Measurements from ENCODE around the gene OAS2.

Gene OAS2

GRCh38 chr12:112939761-112940381 is 38.4 kb upstream of the OAS2 start:
- Histone ChIP-seq H3K27ac (ENCODE audit: low read length) (no peak overlapping the region), H3K9me3 (ENCODE audit: control insufficient read depth, insufficient read depth, low read length) (no peaks in the 10 kb centered on the region), H3K4me3 (ENCODE audit: low read length) (no peak overlapping the region), H3K36me3 (ENCODE audit: control insufficient read depth, insufficient read depth, low read length) (no peaks in the 10 kb centered on the region), H3K4me1 (ENCODE audit: control insufficient read depth, insufficient read depth, low read length) (no peaks in the 10 kb centered on the region), H3K27me3 (ENCODE audit: control insufficient read depth, insufficient read depth, low read length) (peaks cover 3% of the 10 kb centered on the region; the same call in 1 of the 2 replicates)
- WGBS (ENCODE audit: insufficient coverage, insufficient read length) = no CpG with 5 or more reads among the region's 7 CpGs
- DNase-seq (ENCODE audit: low read depth, low spot score) = no peak

DNA sequence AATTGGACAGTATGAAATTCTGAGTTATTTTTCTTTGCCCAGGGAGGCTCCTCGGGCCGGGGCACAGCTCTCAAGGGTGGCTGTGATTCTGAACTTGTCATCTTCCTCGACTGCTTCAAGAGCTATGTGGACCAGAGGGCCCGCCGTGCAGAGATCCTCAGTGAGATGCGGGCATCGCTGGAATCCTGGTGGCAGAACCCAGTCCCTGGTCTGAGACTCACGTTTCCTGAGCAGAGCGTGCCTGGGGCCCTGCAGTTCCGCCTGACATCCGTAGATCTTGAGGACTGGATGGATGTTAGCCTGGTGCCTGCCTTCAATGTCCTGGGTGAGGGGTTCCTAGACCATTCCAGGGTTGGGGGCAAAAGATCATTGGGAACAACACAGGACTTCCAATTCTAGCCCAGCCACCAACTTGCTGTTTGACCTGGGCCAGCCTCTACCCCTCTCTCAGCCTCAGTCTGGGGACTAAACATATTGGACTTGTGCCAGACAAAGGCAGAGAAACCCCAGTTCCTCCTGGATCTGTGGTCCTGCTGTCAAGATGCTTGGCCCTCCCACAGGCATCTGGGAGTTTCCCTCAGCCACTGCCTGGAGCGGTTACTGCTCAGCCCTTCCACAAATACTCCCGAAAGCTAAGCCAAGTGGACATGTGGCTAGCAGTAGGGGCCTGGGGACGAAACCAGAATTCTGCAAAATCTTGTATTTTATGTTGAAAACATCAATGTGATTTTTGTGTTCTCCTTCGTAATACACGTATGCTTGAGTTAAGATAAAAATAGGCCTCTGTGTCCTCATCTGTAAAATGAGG is 36.6 kb upstream of the OAS2 start:
- Histone ChIP-seq H3K4me3 (ENCODE audit: low read length) (no peak overlapping the region), H3K4me1 (ENCODE audit: control insufficient read depth, insufficient read depth, low read length) (no peaks in the 10 kb centered on the region), H3K36me3 (ENCODE audit: control insufficient read depth, insufficient read depth, low read length) (no peaks in the 10 kb centered on the region), H3K9me3 (ENCODE audit: control insufficient read depth, insufficient read depth, low read length) (no peaks in the 10 kb centered on the region), H3K27me3 (ENCODE audit: control insufficient read depth, insufficient read depth, low read length) (peaks cover 3% of the 10 kb centered on the region; the same call in 1 of the 2 replicates), H3K27ac (ENCODE audit: low read length) (no peak overlapping the region)
- DNase-seq (ENCODE audit: low read depth, low spot score) = no peak
- WGBS (ENCODE audit: insufficient coverage, insufficient read length) = no CpG with 5 or more reads among the region's 16 CpGs

DNA sequence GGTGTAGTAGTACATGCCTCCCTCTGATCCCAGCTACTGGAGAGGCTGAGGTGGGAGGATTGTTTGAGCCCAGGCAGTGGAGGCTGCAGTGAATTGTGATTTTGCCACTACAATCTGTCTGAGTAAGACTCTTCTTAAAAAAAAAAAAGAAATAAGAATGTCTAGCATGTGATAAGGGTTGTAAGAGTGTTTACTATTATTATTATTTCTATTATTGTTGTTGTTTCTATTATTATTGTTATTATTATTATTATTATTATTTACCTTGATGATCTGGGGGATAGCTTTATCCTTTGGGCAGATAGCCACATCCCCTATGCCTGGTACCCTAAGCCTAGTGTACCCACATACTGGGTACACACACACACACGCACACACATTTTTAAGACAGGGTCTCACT is 35.7 kb upstream of the OAS2 start:
- WGBS (ENCODE audit: insufficient coverage, insufficient read length) = no CpG with 5 or more reads among the region's 1 CpG
- Histone ChIP-seq H3K9me3 (ENCODE audit: control insufficient read depth, insufficient read depth, low read length) (no peaks in the 10 kb centered on the region), H3K27ac (ENCODE audit: low read length) (no peak overlapping the region), H3K4me3 (ENCODE audit: low read length) (no peak overlapping the region), H3K36me3 (ENCODE audit: control insufficient read depth, insufficient read depth, low read length) (no peaks in the 10 kb centered on the region), H3K4me1 (ENCODE audit: control insufficient read depth, insufficient read depth, low read length) (no peaks in the 10 kb centered on the region), H3K27me3 (ENCODE audit: control insufficient read depth, insufficient read depth, low read length) (peaks cover 3% of the 10 kb centered on the region; the same call in 1 of the 2 replicates)
- no peak for DNase-seq (ENCODE audit: low read depth, low spot score)

- no peak for DNase-seq (ENCODE audit: low read depth, low spot score)
- no CpG with 5 or more reads among the region's 15 CpGs for WGBS (ENCODE audit: insufficient coverage, insufficient read length)
- H3K4me1 ChIP-seq (ENCODE audit: control insufficient read depth, insufficient read depth, low read length) = no peaks in the 10 kb centered on the region
- H3K27ac ChIP-seq (ENCODE audit: low read length) = no peak overlapping the region
- H3K27me3 ChIP-seq (ENCODE audit: control insufficient read depth, insufficient read depth, low read length) = no peaks in the 10 kb centered on the region
- H3K9me3 ChIP-seq (ENCODE audit: control insufficient read depth, insufficient read depth, low read length) = no peaks in the 10 kb centered on the region
- H3K4me3 ChIP-seq (ENCODE audit: low read length) = no peak overlapping the region
- no peaks in the 10 kb centered on the region for H3K36me3 ChIP-seq (ENCODE audit: control insufficient read depth, insufficient read depth, low read length)
Observed at GRCh38 chr12:112944024-112944690, 34.2 kb upstream of the OAS2 start.

DNA sequence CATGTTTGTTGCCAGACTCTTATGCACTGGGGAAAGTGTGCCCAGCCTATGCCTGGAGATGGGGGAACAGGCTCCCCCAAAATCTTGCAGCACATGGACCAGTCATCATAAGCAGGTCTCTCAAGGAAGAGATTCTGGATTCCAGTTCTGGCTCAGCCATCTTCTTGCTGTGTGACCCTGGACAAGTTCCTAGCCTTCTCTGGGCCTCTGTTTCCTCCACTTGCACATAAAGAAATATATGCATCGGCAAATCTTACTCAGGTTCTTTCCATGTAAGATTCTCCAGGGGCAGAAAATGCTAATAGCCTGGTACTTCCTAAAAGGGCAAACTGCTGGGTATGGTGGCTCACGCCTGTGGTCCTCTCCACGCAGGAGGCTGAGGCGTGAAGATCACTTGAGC is 32.8 kb upstream of the OAS2 start:
- WGBS (ENCODE audit: insufficient coverage, insufficient read length) = no CpG with 5 or more reads among the region's 4 CpGs
- H3K36me3 ChIP-seq (ENCODE audit: control insufficient read depth, insufficient read depth, low read length) = no peaks in the 10 kb centered on the region
- no peaks in the 10 kb centered on the region for H3K4me1 ChIP-seq (ENCODE audit: control insufficient read depth, insufficient read depth, low read length)
- H3K27ac ChIP-seq (ENCODE audit: low read length) = no peak overlapping the region
- H3K4me3 ChIP-seq (ENCODE audit: low read length) = no peak overlapping the region
- no peaks in the 10 kb centered on the region for H3K27me3 ChIP-seq (ENCODE audit: control insufficient read depth, insufficient read depth, low read length)
- H3K9me3 ChIP-seq (ENCODE audit: control insufficient read depth, insufficient read depth, low read length) = no peaks in the 10 kb centered on the region
- no peak for DNase-seq (ENCODE audit: low read depth, low spot score)

- DNase-seq (ENCODE audit: low read depth, low spot score) = no peak
- H3K4me3 ChIP-seq (ENCODE audit: low read length) = no peak overlapping the region
- no CpG with 5 or more reads among the region's 14 CpGs for WGBS (ENCODE audit: insufficient coverage, insufficient read length)
- H3K36me3 ChIP-seq (ENCODE audit: control insufficient read depth, insufficient read depth, low read length) = no peaks in the 10 kb centered on the region
- H3K27me3 ChIP-seq (ENCODE audit: control insufficient read depth, insufficient read depth, low read length) = no peaks in the 10 kb centered on the region
- H3K27ac ChIP-seq (ENCODE audit: low read length) = no peak overlapping the region
- H3K4me1 ChIP-seq (ENCODE audit: control insufficient read depth, insufficient read depth, low read length) = no peaks in the 10 kb centered on the region
- no peaks in the 10 kb centered on the region for H3K9me3 ChIP-seq (ENCODE audit: control insufficient read depth, insufficient read depth, low read length)
Observed at GRCh38 chr12:112946236-112947000, 31.9 kb upstream of the OAS2 start.

GRCh38 chr12:112947314-112947713 is 31.0 kb upstream of the OAS2 start:
- H3K27me3 ChIP-seq (ENCODE audit: control insufficient read depth, insufficient read depth, low read length) = no peaks in the 10 kb centered on the region
- WGBS (ENCODE audit: insufficient coverage, insufficient read length) = no CpG with 5 or more reads among the region's 1 CpG
- H3K4me1 ChIP-seq (ENCODE audit: control insufficient read depth, insufficient read depth, low read length) = no peaks in the 10 kb centered on the region
- no peaks in the 10 kb centered on the region for H3K36me3 ChIP-seq (ENCODE audit: control insufficient read depth, insufficient read depth, low read length)
- no peak overlapping the region for H3K27ac ChIP-seq (ENCODE audit: low read length)
- no peaks in the 10 kb centered on the region for H3K9me3 ChIP-seq (ENCODE audit: control insufficient read depth, insufficient read depth, low read length)
- no peak for DNase-seq (ENCODE audit: low read depth, low spot score)
- no peak overlapping the region for H3K4me3 ChIP-seq (ENCODE audit: low read length)

DNA sequence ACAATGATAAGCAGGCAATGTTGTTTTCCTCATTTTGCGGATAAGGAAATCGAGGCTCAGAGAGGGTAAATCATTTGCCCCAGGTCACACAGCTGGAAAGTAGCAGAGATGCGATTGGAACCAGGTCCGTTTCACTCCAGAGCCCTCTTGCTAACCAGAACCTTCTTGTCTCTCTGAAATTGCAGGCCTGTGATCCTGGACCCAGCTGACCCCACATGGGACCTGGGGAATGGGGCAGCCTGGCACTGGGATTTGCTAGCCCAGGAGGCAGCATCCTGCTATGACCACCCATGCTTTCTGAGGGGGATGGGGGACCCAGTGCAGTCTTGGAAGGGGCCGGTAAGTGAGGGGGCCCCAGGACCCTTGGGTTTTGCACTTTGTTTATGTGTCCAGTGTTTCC is 30.6 kb upstream of the OAS2 start:
- H3K36me3 ChIP-seq (ENCODE audit: control insufficient read depth, insufficient read depth, low read length) = no peaks in the 10 kb centered on the region
- H3K9me3 ChIP-seq (ENCODE audit: control insufficient read depth, insufficient read depth, low read length) = no peaks in the 10 kb centered on the region
- H3K4me1 ChIP-seq (ENCODE audit: control insufficient read depth, insufficient read depth, low read length) = no peaks in the 10 kb centered on the region
- WGBS (ENCODE audit: insufficient coverage, insufficient read length) = no CpG with 5 or more reads among the region's 5 CpGs
- no peak overlapping the region for H3K4me3 ChIP-seq (ENCODE audit: low read length)
- no peak overlapping the region for H3K27ac ChIP-seq (ENCODE audit: low read length)
- no peaks in the 10 kb centered on the region for H3K27me3 ChIP-seq (ENCODE audit: control insufficient read depth, insufficient read depth, low read length)
- DNase-seq (ENCODE audit: low read depth, low spot score) = no peak

GRCh38 chr12:112948806-112949205 is 29.5 kb upstream of the OAS2 start:
- DNase-seq (ENCODE audit: low read depth, low spot score) = no peak
- WGBS (ENCODE audit: insufficient coverage, insufficient read length) = no CpG with 5 or more reads among the region's 7 CpGs

DNA sequence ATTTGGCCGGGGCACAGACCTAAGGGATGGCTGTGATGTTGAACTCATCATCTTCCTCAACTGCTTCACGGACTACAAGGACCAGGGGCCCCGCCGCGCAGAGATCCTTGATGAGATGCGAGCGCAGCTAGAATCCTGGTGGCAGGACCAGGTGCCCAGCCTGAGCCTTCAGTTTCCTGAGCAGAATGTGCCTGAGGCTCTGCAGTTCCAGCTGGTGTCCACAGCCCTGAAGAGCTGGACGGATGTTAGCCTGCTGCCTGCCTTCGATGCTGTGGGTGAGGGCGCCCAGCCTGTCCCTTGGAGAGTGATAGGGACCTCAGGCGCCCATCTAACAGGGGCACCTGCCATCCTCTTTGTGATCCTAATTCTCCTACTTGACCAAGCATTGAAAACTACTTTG is 27.6 kb upstream of the OAS2 start:
- DNase-seq (ENCODE audit: low read depth, low spot score) = no peak
- no CpG with 5 or more reads among the region's 11 CpGs for WGBS (ENCODE audit: insufficient coverage, insufficient read length)

More at GRCh38 chr12:112948806-112949205, 29.5 kb upstream of the OAS2 start:
- Histone ChIP-seq H3K4me1 (ENCODE audit: control insufficient read depth, insufficient read depth, low read length) (no peaks in the 10 kb centered on the region), H3K36me3 (ENCODE audit: control insufficient read depth, insufficient read depth, low read length) (no peaks in the 10 kb centered on the region), H3K27me3 (ENCODE audit: control insufficient read depth, insufficient read depth, low read length) (no peaks in the 10 kb centered on the region), H3K4me3 (ENCODE audit: low read length) (no peak overlapping the region), H3K9me3 (ENCODE audit: control insufficient read depth, insufficient read depth, low read length) (no peaks in the 10 kb centered on the region), H3K27ac (ENCODE audit: low read length) (no peak overlapping the region)

More for the DNA sequence above, 27.6 kb upstream of the OAS2 start:
- Histone ChIP-seq H3K27ac (ENCODE audit: low read length) (no peak overlapping the region), H3K36me3 (ENCODE audit: control insufficient read depth, insufficient read depth, low read length) (no peaks in the 10 kb centered on the region), H3K27me3 (ENCODE audit: control insufficient read depth, insufficient read depth, low read length) (no peaks in the 10 kb centered on the region), H3K9me3 (ENCODE audit: control insufficient read depth, insufficient read depth, low read length) (no peaks in the 10 kb centered on the region), H3K4me1 (ENCODE audit: control insufficient read depth, insufficient read depth, low read length) (no peaks in the 10 kb centered on the region), H3K4me3 (ENCODE audit: low read length) (no peak overlapping the region)

Measured in iPS DF 6.9 (cell line).